Astrocyte of the cerebellum (primary cell): ENCODE data around the gene MRPL44.
"Not testable (repeated sequence)": the region's sequence is repeated elsewhere in the genome, so short reads cannot be mapped to it uniquely, and the experiment has no call there.

Source experiments
- DNase-seq: peaks from one replicate; pipeline ENCODE4 v3.0.0-alpha.2; 2011; ENCODE audit warnings: low read depth
- H3K4me3 ChIP-seq: 2 replicates; pipeline ENCODE4 v1.5.1; 2011; ENCODE audit warnings: mild to moderate bottlenecking, low read depth, low read length, moderate library complexity
- in situ Hi-C: cut with HindIII; loops from 2 replicates; pipeline ENCODE4 v1.10.0; 2017; ENCODE audit warnings: low sequenced_read_pairs
- TF ChIP-seq, protein P1 (sequence below): IDR thresholded peaks from 2 replicates; pipeline ENCODE4 v1.5.1; 2012; ENCODE audit warnings: low read length, low read depth, moderate library complexity, mild to moderate bottlenecking; ENCODE audit errors: missing control alignments

MRPL44 gene

DNA sequence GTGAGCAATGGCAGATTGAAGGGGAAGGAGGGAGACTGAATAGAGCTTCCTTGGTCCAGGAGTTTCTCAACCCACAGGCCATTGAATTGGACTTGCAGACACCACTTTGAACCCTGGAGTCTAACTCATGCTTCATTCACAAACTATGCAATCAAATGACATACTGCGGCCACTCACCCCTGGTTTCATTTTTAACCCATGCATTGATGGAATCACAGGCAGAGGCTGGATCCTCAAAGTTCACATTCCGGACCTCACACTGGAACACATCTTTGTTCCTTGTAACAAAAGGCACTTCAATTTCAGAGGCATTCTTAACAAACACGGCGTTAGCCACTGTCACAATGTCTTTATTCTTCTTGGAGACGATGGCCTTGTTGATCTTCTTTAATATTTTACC lies 40.7 kb downstream of the MRPL44 start:
- no peak for DNase-seq
- in situ Hi-C loops, result loop anchor here (25.0 kb wide), 1 partner anchor 289 kb away; no protein-coding TSS in a partner anchor
- TF ChIP-seq, protein P1, sequence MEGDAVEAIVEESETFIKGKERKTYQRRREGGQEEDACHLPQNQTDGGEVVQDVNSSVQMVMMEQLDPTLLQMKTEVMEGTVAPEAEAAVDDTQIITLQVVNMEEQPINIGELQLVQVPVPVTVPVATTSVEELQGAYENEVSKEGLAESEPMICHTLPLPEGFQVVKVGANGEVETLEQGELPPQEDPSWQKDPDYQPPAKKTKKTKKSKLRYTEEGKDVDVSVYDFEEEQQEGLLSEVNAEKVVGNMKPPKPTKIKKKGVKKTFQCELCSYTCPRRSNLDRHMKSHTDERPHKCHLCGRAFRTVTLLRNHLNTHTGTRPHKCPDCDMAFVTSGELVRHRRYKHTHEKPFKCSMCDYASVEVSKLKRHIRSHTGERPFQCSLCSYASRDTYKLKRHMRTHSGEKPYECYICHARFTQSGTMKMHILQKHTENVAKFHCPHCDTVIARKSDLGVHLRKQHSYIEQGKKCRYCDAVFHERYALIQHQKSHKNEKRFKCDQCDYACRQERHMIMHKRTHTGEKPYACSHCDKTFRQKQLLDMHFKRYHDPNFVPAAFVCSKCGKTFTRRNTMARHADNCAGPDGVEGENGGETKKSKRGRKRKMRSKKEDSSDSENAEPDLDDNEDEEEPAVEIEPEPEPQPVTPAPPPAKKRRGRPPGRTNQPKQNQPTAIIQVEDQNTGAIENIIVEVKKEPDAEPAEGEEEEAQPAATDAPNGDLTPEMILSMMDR, result no peak
- no peak overlapping the region for H3K4me3 ChIP-seq

DNA sequence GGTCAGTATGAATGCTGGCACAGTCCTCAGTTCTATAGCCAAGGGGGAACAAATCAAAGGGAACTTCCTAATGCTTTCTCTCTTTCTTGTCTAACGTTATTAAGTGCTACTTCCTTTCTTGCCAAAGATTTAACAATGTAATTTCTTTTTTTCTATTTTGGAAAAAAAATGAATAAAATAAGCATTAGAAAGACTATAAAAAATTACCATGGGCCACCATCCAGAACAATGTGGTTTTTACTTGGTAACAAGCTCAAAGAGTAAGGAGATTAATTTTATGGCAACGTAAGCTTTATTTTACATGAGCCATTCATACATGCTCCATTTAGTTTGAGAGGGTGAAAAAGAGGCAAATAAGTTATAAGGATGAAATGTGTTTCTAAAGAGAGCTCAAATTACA lies 41.7 kb downstream of the MRPL44 start:
- in situ Hi-C loops, result loop anchor here (25.0 kb wide), 1 partner anchor 288 kb away; no protein-coding TSS in a partner anchor
- DNase-seq, result peak; percentile 81
- H3K4me3 ChIP-seq, result no peak overlapping the region
- TF ChIP-seq, protein P1, result no peak

DNA sequence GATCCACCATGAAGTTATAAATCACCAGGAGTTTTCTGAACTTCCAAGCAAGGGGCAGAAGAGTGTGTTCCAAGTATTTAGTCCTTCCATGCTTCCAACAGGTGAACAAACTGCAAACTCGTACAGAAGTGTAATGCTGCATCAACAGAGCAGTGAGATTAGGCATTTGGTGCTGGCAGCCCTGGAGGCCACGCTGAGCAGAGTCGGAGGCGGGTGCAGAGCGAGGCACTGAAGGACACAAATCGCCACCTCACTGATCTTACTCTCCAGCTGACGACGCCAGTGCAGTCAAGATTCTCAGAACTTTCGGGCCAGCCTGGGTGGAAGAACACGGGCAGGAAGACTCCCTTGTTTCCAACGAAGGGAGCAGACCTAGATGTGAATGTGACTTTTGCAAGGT lies 42.6 kb downstream of the MRPL44 start:
- no peak overlapping the region for H3K4me3 ChIP-seq
- in situ Hi-C loops, result loop anchor here (25.0 kb wide), 1 partner anchor 287 kb away; no protein-coding TSS in a partner anchor
- no peak for DNase-seq
- TF ChIP-seq, protein P1, result no peak

- DNase-seq, H3K4me3 ChIP-seq, in situ Hi-C loops: not testable (repeated sequence)
Observed at GRCh38 chr2:224000662-224001061, 43.4 kb downstream of the MRPL44 start.

DNA sequence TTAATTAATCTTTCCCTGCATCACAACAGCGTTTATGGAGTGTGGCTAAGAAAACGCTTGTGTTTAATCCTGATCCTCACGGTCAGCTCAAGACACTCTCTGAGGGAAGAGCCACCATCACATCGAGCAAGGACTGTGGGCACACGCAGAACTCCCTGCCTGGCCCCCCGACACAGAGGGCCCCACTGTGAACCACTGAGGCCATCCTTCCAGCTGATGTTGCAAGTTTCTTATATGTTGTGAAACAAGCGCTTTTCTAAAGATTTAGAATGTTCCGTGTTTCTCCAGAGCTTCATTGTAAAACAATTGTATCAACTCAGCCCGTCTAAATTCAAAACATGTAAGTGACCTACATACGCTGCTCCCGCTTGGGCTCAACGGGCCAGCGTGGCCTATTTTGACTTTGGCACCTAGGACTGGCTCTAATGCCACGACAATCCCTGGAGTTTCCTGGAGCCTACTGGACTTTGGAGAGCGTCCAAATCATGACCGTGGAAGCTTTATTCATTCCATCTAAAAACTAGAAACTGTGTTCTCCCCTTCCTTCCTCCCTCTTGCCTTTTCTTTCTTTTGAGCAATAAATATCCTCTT lies 46.9 kb downstream of the MRPL44 start:
- no peak overlapping the region for H3K4me3 ChIP-seq
- TF ChIP-seq, protein P1, result no peak
- DNase-seq, result no peak
- in situ Hi-C loops, result no loop called here

DNA sequence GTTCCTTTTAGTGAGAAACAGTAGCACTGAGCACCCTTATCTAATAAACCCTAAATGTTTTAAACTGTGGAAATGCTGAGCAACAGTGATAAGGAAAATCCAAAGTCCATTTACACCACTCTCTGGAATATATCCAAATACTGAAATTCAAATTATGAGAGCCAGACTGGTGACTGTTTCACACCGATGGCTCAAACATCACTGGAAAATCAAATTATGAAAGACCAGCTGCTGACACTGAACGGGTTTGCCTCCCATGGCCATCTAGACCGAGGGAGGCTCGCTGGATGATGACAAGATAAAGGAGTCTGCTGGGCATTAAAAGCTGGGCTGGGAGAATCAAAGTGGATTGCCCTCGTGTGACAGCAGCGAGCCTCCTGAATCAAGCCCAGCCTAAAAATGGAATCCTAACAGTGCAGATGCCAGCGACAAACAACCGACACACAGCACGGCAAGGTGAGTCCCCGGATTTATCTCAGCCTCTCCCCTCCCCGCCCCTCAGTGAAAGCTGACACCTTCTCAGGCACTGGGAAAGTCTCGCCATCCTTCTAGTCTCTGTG lies 51.5 kb downstream of the MRPL44 start:
- in situ Hi-C loops, result no loop called here
- no peak for DNase-seq
- no peak overlapping the region for H3K4me3 ChIP-seq
- TF ChIP-seq, protein P1, result no peak

DNA sequence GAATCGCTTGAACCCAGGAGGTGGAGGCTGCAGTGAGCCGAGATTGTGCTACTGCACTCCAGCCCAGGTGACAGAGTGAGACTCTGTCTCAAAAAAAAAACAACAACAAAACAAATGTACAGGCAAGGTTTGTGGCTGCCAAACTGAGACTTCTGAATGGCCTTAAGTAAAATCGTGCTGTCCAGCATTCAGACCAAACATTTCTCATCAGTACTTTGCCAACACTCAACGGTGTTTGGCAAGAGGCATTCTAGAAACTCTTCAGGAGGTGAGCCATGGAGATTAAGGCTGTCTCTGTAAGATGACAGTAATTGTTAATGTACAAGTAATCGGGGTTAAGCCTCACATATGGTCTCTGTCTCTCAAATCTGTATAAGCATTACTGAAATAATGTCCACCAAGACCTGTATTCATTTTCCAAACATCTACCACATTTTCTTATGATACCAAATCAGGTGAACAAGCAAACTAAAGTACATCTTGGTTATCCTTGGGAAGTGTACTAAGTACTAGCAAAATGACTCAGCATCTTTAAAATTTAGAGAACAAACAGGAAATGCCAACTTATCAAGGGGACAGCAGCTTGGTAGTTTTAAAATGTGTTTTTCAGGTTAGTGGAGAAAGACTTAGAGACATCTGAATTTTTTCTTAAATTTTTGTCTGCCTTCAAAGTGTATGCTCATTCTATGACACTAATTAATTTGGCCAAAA lies 52.5 kb downstream of the MRPL44 start:
- H3K4me3 ChIP-seq, result no peak overlapping the region
- TF ChIP-seq, protein P1, result no peak
- peak; percentile 13 for DNase-seq
- in situ Hi-C loops, result no loop called here
